GM19395 (cell line): ENCODE measurements around the gene CLCN1.
"Not testable (repeated sequence)": the region's sequence is repeated elsewhere in the genome, so short reads cannot be mapped to it uniquely, and the experiment has no call there.

ENCODE experiments used
- ATAC-seq: cut with Tn5 transposase; IDR thresholded peaks from one replicate; pipeline ENCODE4 v1.9.1; 2021; ENCODE audit warnings: mild to moderate bottlenecking, moderate library complexity; ENCODE audit not compliant: unreplicated experiment

The CLCN1 gene

DNA sequence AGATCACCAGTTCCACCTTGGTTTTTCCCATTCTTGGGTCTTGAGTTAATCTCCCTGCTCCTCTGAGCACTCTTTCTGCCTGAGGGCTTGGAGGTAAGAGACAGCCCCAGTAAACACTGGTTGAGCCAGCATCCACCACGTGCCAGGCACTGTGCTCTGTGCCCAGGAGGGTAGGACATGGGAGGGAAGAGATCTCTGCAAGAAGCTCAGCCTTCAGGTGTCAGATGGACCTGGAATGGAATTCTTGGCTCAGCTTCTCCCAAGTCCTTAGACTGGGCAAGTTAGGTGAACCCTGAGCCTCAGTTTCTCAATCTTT lies 67.7 kb downstream of the CLCN1 start:
- no peak for ATAC-seq

DNA sequence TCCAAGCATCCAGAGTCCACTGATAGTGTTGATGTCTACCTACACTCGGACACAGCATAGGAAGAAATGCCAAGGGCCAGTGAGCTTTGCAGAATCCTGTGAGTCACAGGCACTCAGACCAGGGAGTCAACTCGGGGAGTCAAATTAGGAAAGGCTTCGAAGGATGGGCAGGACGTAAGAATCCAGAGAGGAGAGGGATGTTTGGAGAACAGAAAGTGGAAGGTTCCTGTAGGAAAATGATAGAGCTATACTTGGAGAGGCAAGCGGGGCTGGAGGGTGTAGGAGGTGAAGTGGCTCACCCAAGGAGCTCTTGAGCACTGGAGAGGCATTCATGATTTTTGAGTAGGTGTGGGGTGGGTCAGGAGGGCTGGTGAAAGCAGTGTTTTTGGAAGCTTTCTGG lies 68.2 kb downstream of the CLCN1 start:
- no peak for ATAC-seq

DNA sequence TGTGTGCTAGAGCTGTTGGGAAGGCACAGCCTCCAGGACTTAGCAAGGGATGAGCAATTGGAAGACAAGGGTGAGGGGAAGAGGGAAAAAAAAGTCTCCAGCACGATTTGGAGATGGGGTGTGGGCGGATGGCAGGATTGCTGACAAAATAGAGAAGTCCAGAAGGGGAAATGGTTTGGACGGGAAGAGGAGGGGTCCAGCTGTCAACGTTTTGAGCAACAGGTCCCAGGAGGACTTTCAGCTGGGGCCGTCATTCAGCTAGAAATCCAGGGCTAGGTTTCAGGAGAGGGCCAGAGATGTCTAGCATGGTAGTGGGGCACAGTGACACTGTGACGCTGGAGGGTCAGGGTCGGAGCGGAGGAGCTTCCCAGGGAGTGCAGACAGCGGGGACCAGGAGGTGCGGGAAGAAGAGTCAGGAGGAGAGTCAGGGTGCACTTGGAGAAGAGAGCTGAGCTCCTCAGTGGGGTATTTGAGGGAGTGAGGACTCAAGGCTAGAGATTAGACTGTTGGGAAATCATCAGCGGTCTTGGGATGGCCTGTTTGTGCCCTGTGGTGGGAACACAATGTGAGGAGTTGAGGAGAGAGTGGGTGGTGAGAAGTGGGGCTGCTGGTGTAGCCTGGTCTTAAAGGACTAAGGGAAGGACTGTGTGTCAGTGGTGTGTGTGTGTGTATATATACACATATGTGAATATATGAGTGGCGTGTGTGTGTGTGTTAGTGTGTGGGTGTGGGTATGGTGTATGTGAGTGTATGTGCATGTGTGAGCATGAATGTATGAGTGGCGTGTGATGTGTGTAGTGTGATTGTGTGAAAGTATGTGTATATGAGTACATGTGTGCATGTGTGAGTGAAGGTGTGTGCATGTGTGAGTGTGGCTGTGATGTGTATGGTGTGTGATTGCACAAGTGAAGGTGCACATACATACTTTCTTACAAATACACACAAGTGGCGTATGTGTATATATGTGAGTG lies 69.0 kb downstream of the CLCN1 start:
- ATAC-seq: no peak

DNA sequence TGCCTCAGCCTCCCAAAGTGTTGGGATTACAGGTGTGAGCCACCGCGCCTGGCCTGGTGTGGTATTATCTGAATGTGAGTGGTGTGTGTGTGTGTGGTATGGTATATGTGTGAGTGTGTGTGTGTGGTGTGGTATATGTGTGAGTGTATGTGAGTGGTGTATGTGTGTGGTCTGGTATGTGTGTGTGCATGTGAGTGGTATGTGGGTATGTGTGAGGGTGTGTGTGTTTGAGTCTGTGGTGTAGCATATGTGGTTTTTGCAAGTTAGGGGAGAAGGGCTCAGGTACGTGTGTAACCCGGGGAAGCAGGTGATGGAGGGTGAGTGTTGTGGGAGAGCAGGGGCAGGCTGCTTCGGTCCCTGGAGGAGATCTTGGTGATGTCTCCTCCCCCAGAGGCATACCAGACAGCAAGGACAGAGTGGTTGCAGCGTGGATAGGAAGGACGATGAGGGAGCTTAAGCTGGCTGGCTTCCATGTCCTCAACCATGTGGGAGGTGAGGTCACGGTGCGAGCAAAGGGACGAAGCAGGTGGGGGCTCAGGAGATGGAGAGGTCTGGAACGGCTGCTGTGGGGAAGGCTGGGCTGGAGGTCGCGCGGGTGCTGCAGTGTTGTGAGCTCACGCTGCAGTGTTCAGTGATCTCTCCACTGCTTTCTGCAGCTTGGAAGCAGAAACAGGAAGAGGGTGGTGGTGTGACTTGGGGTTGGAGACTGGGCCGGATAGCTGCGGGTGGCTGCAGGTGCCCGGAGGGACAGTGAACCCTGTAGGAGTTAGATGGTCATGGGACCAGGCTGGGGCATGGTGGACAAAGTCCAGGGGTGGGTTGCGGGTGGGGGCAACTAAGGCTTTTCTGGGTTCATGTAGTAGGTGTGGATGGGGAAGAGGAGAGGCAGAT lies 70.2 kb downstream of the CLCN1 start:
- no peak for ATAC-seq

- ATAC-seq: no peak
These were observed 71.5 kb downstream of the CLCN1 start for GRCh38 chr7:143387156-143387975.

DNA sequence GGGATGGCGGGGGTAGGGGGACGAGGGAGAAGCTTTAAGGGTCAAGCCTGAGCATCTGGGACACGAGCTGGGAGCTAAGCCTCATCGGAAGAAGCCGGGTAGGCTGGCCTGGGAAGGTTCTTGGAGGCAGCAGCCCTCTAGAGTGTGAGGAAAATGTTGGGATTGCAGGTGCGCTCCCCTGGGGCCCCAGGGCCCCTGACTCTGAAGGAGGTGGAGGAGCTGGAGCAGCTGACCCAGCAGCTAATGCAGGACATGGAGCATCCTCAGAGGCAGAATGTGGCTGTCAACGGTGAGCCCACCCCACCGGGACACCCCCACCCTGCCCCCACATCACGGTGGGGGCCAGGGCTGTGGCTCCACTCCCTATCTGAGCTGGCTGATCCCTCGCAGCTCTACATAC lies 72.1 kb downstream of the CLCN1 start:
- no peak for ATAC-seq

DNA sequence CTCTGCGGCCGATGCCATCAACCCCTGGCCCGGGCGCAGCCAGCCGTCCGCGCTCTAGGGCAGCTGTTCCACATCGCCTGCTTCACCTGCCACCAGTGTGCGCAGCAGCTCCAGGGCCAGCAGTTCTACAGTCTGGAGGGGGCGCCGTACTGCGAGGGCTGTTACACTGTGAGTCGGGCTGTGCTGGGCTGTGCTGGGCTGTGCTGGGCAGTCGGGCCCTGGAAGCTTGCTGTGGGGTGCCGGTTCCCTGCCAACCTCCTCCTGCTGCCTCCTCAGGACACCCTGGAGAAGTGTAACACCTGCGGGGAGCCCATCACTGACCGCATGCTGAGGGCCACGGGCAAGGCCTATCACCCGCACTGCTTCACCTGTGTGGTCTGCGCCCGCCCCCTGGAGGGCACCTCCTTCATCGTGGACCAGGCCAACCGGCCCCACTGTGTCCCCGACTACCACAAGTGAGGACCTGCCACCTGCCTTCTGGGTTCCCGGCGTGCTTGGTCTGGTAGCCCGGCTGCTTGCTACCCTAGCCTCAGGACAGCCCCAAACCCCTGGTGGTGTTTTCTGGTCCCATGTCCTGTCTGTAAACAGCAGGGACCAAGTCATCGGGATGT lies 72.7 kb downstream of the CLCN1 start:
- no peak for ATAC-seq

DNA sequence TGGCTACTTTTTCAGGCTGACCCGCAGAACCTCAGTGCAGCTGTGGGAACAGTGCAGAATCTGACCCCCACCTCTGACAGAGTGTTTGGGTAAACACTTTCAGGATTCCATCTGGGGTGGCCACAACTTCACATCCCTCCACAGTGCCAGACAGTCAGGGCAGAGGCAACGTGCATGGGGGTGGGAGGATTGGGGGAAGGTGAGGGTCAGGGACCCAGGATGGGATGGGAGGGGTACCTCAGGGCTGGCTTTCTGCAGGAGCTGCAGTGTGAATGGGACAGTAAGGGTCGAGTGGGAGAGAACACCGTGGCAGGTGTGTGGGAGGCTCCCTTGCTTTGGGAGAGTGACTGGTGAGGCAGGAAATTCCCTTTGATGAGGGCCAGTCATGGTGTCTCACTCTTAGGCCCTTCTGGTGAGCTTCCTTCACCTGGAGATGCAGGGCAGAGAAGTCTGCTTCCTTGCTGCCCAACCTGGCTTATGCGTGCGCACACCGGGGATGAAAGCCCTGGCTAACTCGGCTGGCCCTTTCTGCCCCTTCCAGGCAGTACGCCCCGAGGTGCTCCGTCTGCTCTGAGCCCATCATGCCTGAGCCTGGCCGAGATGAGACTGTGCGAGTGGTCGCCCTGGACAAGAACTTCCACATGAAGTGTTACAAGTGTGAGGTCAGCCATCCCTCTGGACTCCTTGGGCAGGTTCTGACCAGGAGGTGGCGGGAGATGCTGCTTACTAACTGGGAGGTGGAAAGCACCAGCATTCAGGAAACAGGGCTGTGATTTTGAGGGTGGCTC lies 73.6 kb downstream of the CLCN1 start:
- no peak for ATAC-seq

DNA sequence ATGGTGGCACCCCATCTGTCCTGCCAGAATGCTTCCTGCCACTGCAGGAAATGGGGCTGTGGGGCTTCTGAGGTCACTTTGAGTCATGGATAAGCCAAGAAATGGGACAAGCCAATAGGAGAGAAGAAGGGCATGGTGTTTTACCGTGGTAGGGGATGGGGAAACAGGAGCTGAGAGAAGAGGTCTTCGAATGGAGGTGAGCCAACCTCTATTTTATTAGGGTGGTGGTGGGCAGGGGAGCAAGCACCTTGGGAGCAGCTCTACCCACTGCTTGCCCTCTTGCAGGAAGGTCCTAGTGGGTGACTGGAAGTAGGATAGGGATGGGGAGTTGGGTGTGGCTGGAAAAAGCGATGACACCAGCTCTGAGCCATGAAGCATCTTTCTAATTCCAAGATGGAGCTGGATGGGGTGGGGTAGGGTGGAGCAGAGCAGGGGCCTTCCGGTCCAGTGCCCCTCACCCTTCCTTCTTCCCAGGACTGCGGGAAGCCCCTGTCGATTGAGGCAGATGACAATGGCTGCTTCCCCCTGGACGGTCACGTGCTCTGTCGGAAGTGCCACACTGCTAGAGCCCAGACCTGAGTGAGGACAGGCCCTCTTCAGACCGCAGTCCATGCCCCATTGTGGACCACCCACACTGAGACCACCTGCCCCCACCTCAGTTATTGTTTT lies 74.3 kb downstream of the CLCN1 start:
- ATAC-seq: no peak

- ATAC-seq: no peak
These were observed 74.9 kb downstream of the CLCN1 start for GRCh38 chr7:143390773-143391317.

GRCh38 chr7:143391462-143392404 lies 75.8 kb downstream of the CLCN1 start:
- no peak for ATAC-seq

- ATAC-seq: not testable (repeated sequence)
These were observed 76.5 kb downstream of the CLCN1 start for GRCh38 chr7:143392427-143392826.

DNA sequence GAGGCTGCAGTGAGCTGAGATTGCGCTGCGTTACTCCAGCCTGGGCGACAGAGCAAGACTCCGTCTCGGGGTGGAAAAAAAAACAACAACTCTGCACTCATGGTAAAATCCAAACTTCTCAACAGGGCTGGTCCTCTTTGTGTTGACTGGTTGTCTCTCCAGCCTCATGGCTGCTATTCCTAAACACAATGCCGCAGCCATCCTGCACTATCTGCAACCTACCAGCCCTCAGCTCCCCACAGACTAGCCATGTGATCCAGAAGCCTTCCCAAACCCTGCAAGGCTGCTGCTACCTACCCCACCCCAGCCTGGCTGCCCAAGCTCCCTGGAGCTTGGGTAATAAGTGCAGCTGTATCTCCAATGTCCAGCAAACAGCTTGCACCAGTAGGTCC lies 77.0 kb downstream of the CLCN1 start:
- ATAC-seq: no peak

GRCh38 chr7:143393267-143394041 lies 77.5 kb downstream of the CLCN1 start:
- no peak for ATAC-seq

- no peak for ATAC-seq
These were observed 78.2 kb downstream of the CLCN1 start for GRCh38 chr7:143394068-143394467.

DNA sequence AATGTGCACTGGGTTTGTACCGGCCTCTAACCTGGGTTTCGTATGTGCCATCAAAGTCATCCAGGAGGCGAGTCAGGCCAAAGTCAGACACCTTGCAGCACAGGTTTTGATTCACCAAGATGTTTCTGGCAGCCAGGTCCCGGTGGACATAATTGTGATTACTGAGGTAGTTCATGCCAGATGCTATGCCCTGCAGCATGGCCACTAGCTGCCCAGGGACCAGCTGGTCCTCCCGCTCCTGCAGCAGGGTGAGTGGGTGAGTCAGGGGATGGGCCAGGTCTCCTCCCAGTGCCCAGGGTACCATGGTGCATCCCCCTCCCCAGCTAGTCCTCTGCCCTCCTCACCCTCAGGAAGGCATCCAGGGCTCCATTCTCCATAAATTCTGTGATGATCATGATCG lies 78.9 kb downstream of the CLCN1 start:
- no peak for ATAC-seq
